Small intestine (tissue), 7 donors: ENCODE data around the gene MT1F. TPM values are rescaled to one million over a fixed set of nuclear protein-coding genes. Genes with fewer than 3 reads are reported as not detected.
"Not testable (repeated sequence)": the region's sequence is repeated elsewhere in the genome, so short reads cannot be mapped to it uniquely, and the experiment has no call there.

Source experiments
- DNase-seq, 2 donors: peaks; one replicate each; pipeline versions ENCODE4 v3.0.0 to v3.0.0-alpha.2; 2013
- FAIRE-seq: peaks from 2 replicates; lab custom pipeline; 2012; peaks lifted over from hg19 to GRCh38; lab: Jason Lieb, UNC
- H3K27ac ChIP-seq, 3 donors: one replicate each; pipeline ENCODE4 v1.5.1; 2013; ENCODE audit warnings: low read length in 2 of 3, mild to moderate bottlenecking in 2 of 3, control low read depth in 1 of 3, inconsistent platforms in 1 of 3, low read depth in 1 of 3, moderate library complexity in 1 of 3
- H3K27me3 ChIP-seq, 3 donors: one replicate each; pipeline ENCODE4 v1.6.1; 2013; ENCODE audit warnings: low read length in 3 of 3, inconsistent platforms in 1 of 3; ENCODE audit not compliant: control insufficient read depth in 3 of 3, insufficient read depth in 3 of 3
- H3K36me3 ChIP-seq, 3 donors: one replicate each; pipeline ENCODE4 v1.6.1; 2013; ENCODE audit warnings: low read length in 3 of 3, inconsistent platforms in 1 of 3, low read depth in 1 of 3, mild to moderate bottlenecking in 1 of 3, moderate library complexity in 1 of 3; ENCODE audit not compliant: control insufficient read depth in 3 of 3, insufficient read depth in 2 of 3
- H3K4me1 ChIP-seq, 3 donors: one replicate each; pipeline ENCODE4 v1.6.1; 2013; ENCODE audit warnings: low read length in 2 of 3, inconsistent platforms in 1 of 3, low read depth in 1 of 3, mild to moderate bottlenecking in 1 of 3, moderate library complexity in 1 of 3; ENCODE audit not compliant: control insufficient read depth in 3 of 3, insufficient read depth in 2 of 3
- H3K4me3 ChIP-seq, 3 donors: one replicate each; pipeline ENCODE4 v1.5.1; 2013; ENCODE audit warnings: low read length in 3 of 3, control low read depth in 1 of 3, inconsistent platforms in 1 of 3, low read depth in 1 of 3, mild to moderate bottlenecking in 1 of 3, moderate library complexity in 1 of 3
- H3K9me3 ChIP-seq, 2 donors: one replicate each; pipeline ENCODE4 v1.6.1; 2013; ENCODE audit warnings: low read depth in 1 of 2, low read length in 1 of 2; ENCODE audit not compliant: control insufficient read depth in 2 of 2, insufficient read depth in 1 of 2
- WGBS, 3 donors: extraction: QIAGEN DNeasy Blood & Tissue Kit; methylation state at CpG; one replicate each; pipeline ENCODE4 v1.1.7; 2013; 5-methylcytosine and 5-hydroxymethylcytosine counted together
- polyA plus RNA-seq, 4 donors: library from polyadenylated mRNA; stranded (reverse) in 3 of 4; unstranded in 1 of 4; fragments of 200-250 nt in 3 of 4; fragments of 120-200 nt in 1 of 4; gene quantifications; one replicate each; pipeline versions ENCODE4 v1.2.1 to v1.2.3, GENCODE V29; 2013
- donor health status: healthy with polysubstance abuse.
- donor health status: control.
- donor health status: control.
- donor health status: Bipolar disorder and iron deficiency.
- donor health status: healthy.

The MT1F gene
- polyA plus RNA-seq, 4 donors: 13.4 to 189 (median 29.1) TPM

DNA sequence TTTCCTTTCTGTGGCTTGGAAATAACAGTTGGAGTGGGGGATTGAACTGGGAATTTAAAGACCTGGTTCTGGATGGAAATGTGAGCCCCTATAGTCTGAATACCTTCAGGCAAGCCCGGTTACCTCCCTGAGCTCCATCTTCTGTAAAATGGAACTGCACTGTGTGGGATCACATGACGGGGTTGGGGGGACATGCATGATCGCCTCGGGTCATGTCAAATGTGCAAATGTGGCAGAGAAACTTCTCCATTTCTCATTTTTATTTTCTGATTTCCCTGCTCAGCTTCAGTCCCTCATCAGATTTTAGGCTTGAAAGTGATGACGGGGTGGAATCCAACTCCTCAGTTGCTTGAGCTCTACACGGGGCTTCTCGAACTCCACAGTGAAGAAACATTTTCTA is 4.5 kb upstream of the MT1F start:
- H3K27me3 ChIP-seq: peaks cover 0 to 5% (median 0%) of the 10 kb centered on the region in 3 donors
- no peak for DNase-seq
- no peaks in the 10 kb centered on the region for H3K9me3 ChIP-seq
- peaks cover 0 to 16% (median 0%) of the 10 kb centered on the region in 3 donors for H3K4me1 ChIP-seq
- H3K4me3 ChIP-seq: no peak overlapping the region
- no peak for FAIRE-seq
- H3K27ac ChIP-seq: no peak overlapping the region
- no peaks in the 10 kb centered on the region for H3K36me3 ChIP-seq
- 87 to 92% (median 87%) methylated on average over 7 of the region's 7 CpGs for WGBS, 3 donors

DNA sequence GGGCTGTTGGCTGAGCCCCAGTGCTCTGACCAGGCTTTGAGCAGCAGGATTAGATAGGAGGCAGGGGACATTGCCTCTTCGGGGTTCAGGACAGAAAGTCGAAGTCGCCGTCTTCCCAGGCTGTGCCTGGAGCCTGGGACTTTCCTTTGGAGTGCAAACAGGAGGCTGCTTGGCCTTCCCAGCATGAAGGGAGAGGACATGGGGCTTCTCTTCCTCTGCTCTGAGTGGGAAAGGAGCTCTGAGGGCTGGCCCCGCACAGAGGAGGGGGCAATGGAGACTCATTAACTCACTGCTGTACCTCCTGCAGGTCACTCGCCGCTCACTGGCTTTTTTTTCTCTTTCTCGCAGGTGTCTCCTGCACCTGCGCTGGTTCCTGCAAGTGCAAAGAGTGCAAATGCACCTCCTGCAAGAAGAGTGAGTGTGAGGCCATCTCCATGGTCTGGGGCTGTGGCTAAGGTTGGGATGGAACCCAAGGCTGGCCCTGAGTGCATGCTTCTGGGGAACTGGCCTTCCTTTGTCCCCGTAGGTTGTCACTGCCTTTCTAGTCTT is 642 bp downstream of the MT1F start:
- 13 to 27% (median 22%) methylated on average over 9 to 10 of the region's 10 CpGs for WGBS, 3 donors
- peak in 1 of 2 donors; percentile 72 for DNase-seq
- peak overlapping the region in 2 of 3 donors; percentile 69 for H3K4me3 ChIP-seq

DNA sequence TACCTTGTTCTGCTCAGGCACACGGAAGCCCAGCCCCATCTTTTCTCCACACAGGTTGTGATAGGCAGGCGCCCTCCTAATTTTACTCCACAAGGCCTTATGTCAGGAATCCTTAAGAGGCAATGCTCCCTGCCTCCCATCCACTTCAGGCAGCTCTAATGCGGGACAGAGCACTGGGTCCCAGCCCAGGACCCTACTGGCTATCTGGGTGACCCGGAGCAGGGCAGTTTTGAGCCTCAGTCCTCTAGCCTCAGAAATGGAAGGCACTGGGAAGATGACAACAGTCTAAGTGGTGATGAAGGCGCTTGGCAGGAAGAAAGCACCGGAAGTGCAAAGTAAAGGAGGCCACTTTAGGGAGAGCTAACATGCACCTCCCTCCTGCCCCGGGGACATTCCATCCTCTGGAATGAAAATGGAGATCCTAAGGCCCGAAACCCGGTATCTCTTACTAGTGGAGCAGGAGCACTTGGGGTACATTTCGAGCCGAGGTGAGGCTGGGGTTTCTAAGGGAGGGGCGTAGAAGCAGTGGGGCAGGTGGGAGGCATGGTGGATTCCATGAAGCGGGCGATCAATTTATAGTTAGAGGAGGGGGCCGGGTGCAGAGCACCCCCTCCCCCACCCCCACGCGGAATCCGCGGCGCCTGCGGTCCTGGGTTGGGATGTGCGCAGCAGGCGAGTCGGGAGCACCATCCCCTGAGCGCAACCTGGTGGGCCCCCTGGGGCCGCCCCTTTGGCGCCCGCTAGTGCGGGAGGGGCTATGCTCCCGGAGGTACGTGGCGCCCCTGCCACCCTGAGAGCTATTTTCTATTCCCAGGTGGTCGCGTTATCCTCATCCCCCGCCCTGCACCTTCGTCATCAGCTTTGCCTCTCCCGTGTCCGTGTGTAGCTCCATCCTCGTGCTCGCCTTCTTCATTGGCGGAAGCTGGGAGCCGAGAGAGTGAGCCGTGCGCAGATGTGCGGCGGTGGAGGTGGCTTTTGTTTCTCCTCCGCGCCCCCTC is 4.9 kb downstream of the MT1F start:
- FAIRE-seq: no peak
- peak in 1 of 2 donors; percentile 67 for DNase-seq
- Histone ChIP-seq H3K9me3 (no peaks in the 10 kb centered on the region), H3K4me3 (peak overlapping the region in 2 of 3 donors; percentile 3 to 31), H3K36me3 (peaks cover 0 to 15% (median 0%) of the 10 kb centered on the region in 3 donors), H3K4me1 (peaks cover 0 to 6% (median 0%) of the 10 kb centered on the region in 3 donors), H3K27ac (no peak overlapping the region), H3K27me3 (peaks cover 0 to 33% (median 0%) of the 10 kb centered on the region in 3 donors)
- WGBS, 3 donors: 15 to 33% (median 33%) methylated on average over 34 to 48 of the region's 48 CpGs

More for the DNA sequence above, 642 bp downstream of the MT1F start:
- H3K36me3 ChIP-seq: peaks cover 0 to 10% (median 0%) of the 10 kb centered on the region in 3 donors
- FAIRE-seq: no peak
- no peaks in the 10 kb centered on the region for H3K9me3 ChIP-seq
- H3K27ac ChIP-seq: peak overlapping the region in 2 of 3 donors; percentile 18 to 96
- peaks cover 0 to 9% (median 0%) of the 10 kb centered on the region in 3 donors for H3K4me1 ChIP-seq
- H3K27me3 ChIP-seq: peaks cover 0 to 17% (median 0%) of the 10 kb centered on the region in 3 donors

DNA sequence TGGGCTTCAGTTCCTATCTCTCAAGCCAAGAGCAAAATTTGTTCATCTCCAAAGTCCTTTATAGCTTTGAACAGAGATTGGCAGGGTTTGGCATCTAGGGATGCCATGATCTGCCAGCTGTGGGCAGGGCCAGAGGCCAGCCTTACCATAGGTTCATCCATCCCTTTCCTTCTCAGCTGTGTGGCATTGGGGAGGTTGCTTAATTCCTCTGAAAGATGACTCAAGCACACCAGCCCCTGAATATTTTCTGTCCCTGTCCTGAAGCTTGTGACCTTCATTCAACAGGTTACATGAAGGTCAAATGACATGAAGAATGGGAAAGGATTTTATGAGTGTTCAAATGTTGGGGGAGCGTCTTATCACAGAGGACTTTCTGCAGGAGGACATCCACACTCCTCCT is 6.7 kb downstream of the MT1F start:
- Histone ChIP-seq H3K36me3 (peaks cover 0 to 15% (median 0%) of the 10 kb centered on the region in 3 donors), H3K4me3 (no peak overlapping the region), H3K9me3 (no peaks in the 10 kb centered on the region), H3K27me3 (peaks cover 0 to 49% (median 8%) of the 10 kb centered on the region in 3 donors), H3K4me1 (peaks cover 0 to 20% (median 0%) of the 10 kb centered on the region in 3 donors), H3K27ac (no peak overlapping the region)
- DNase-seq (no peak), FAIRE-seq (no peak)
- 89 to 97% (median 91%) methylated on average over 1 of the region's 1 CpG for WGBS, 3 donors

DNA sequence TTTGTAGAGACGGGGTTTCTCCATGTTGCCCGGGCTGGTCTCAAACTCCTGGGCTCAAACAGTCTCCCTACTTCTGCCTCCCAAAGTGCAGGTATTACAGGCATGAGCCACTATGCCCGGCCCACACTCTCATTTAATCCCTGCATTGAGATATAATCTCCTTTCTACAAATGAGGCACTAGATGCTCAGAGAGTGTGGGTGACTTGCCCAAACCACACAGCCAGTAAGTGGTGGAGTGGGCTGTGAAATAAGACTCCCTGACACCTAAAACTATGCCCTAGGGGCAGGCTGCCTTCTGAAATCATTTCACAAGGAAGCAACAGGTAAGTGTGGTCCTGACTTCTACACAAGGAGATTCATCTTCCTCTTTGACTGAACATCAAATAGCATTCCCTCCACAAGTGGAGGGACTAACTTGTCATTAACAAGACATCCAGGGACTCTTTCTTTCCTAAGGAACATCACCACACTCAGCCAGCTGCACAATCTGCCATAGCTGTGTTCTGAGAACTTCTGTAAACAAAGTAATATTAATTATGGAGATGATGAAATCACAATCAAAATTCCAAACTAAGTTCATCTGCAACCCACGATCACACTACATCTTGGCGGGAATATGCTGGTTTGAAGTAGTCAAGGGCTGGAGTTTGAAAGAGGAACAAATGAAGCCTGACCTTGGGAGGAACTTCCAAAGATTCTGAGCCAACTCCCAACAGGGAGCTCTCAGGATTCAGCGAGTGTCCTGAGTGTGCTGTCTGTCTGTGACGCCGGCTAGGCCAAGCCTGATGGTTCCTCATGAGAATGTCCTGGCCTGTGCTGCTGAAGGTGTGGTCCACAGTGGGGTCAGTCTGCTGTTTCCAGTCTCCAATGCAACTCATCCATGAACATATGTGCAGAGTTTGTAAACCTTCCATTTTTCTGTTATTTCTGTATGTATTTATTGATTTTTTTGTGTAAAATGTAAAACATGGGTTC is 7.8 kb downstream of the MT1F start:
- 62 to 69% (median 67%) methylated on average over 8 of the region's 8 CpGs for WGBS, 3 donors
- H3K27ac ChIP-seq, H3K4me3 ChIP-seq, FAIRE-seq, DNase-seq, H3K36me3 ChIP-seq, H3K9me3 ChIP-seq: not testable (repeated sequence)
- H3K27me3 ChIP-seq: peaks cover 0 to 56% (median 17%) of the 10 kb centered on the region in 3 donors
- peaks cover 0 to 26% (median 0%) of the 10 kb centered on the region in 3 donors for H3K4me1 ChIP-seq

DNA sequence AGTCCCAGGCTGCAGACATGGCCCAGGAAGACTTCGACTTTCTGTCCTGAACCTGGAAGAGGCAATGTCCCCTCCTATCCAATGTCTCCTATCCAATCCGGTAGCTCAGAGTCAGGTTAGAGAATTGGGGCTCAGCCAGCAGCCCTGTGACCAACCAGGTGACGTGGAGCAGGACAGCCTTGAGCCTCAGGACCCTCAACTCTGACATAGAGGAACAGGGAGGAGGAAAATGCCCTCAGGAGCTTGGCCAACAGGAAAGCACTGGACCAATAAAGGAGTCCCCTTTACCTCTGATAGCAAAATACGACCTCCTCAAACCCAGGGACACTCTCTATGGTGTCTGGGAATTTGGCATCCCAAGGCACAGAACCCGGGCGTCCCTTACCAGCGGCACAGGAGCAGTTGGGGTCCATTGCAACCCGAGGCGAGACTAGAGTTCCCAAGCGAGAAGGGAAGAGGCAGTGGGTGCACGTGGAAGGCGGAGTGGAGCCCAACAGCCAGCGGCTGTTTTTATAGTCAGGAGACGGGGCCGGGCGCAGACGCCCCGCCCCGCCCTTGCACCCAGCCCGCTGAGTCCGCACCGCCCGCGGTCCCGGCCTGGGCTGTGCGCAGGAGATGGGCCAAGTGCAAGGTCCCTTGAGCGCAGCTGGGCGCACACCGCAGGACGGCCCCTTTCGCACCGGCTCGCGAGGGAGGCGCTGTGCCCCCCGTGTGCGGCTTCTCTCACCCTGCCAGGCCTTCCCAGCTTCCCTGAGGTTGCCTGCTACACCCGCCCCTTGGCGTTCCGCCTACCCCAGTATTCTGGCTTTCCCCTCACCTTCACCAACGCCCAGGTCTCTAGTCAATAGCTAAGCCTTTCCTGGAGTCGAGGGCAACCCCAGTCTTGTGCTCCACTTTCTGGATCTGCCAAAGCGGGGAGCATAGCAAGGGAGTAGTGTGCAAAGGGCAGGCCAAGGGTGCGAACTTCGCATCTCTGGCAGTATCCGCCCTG is 10.1 kb downstream of the MT1F start, which contains the start of gene MT1G:
MT1G (minus strand) TSS at position 485 of the 991 bp plus-strand sequence; CDS start at position 413, 72 bp downstream.
- H3K4me3 ChIP-seq: peak within 1 kb of the TSS in 2 of 3 donors; percentile 9 to 70
- H3K36me3 ChIP-seq: peaks cover 0 to 8% (median 0%) of the 10 kb centered on the region in 3 donors
- peaks cover 0 to 53% (median 19%) of the 10 kb centered on the region in 3 donors for H3K27me3 ChIP-seq
- peak within 1 kb of the TSS in 2 of 3 donors; percentile 28 to 89 for H3K27ac ChIP-seq
- no peak for FAIRE-seq
- 2 to 8% (median 6%) methylated on average over 37 to 46 of the region's 46 CpGs for WGBS, 3 donors
- no peaks in the 10 kb centered on the region for H3K9me3 ChIP-seq
- H3K4me1 ChIP-seq: peaks cover 0 to 21% (median 0%) of the 10 kb centered on the region in 3 donors
- DNase-seq: peak; percentile 88 to 93
